ENCODE data around the gene STAM2.
"Not testable (repeated sequence)": the region's sequence is repeated elsewhere in the genome, so short reads cannot be mapped to it uniquely, and the experiment has no call there.

The STAM2 gene

DNA sequence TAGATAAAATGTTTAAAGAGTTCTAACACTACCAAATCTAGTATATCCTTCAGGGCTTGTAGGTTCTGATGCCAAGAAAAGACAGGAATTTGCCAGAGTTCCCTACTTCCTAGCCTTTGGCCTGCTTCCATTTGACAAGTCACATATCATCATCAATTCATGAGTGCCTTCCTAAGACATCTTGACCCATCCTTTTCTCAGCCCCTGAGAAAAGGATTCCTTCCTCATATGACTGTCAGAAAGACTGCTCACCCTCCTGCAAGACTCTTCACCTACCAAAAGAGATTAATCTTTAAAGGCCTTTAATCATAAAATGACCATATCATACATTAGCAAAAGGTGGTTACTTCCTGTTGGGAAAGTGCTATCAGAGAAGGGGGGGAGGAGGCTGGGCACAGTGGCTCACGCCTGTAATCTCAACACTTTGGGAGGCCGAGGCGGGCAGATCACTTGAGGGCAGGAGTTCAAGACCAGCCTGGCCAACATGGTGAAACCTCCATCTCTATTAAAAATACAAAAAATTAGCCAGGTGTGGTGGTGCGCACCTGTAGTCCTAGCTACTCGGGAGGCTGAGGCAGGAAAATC lies 3.3 kb downstream of the STAM2 start:
- not testable (repeated sequence) for DNase-seq (ENCODE audit: low read depth, low spot score)

DNA sequence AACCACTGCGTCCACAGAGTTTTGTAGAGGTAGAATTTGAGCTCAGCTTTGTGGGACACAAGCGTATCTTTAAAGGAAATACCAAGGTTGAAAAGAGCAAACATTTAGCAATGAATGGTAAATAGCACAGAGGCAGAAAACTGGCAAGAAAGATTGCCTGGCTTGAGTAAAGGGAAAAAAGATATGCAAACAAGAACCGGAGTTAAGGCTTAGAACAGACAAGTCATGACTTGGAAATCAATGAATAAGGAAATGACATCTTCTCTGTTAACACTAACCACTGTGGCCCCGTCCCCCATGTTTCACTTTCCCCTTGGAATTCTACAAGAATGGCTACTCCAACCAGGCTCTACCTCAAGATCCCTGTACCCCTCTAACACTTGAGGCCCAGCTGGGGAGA lies 3.8 kb downstream of the STAM2 start:
- no peak for DNase-seq (ENCODE audit: low read depth, low spot score)

DNA sequence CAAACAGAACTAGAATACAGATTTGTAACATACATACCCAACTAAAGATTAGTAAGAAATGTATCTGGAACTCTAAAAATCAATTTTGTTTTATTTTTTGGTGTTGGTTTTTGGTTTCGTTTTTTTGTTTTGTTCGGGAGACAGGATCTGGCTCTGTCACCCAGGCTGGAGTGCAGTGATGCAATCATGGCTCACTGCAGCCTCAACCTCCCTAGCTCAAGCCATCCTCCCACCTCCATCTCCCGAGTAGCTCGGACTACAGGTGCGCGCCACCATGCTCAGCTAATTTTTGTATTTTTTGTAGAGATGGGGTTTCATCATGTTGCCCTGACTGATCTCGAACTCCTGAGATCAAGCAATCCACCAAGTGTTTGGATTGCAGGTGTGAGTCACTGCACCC lies 6.4 kb downstream of the STAM2 start:
- DNase-seq (ENCODE audit: low read depth, low spot score), result not testable (repeated sequence)

DNA sequence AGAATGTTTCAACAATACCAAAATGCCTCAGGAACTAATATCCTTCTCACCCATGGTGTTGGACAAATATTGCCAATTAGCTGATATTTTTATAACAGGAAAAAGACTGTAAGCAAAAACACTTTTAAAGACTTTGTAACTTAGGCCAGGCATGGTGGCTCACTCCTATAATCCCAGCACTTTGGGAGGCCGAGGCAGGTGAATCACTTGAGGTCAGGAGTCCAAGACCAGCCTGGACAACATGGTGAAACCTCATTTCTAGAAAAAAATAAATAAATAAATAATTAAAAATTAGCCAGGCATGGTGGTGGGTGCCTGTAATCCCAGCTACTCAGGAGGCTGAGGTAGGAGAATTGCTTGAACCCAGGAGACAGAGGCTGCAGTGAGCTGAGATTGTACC lies 8.1 kb downstream of the STAM2 start:
- not testable (repeated sequence) for DNase-seq (ENCODE audit: low read depth, low spot score)

DNA sequence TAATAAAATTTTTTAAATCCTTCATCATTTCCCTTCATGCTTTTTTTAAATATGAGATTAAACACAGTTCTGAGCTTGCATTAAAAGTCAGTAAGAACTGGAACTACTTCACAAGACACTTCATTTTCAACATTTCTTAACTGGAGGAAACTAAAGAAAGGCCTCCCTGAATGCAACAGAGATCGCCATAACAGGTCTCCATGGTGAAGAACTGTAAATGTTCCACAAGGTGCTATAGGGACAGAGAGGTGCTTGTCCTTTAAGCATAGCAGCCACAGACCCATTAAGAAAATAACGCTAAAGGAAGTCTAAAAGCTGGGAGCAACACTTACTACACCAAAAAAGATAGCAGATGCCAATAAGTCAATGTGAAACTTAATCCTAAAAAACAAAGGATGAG lies 8.5 kb downstream of the STAM2 start:
- no peak for DNase-seq (ENCODE audit: low read depth, low spot score)

DNA sequence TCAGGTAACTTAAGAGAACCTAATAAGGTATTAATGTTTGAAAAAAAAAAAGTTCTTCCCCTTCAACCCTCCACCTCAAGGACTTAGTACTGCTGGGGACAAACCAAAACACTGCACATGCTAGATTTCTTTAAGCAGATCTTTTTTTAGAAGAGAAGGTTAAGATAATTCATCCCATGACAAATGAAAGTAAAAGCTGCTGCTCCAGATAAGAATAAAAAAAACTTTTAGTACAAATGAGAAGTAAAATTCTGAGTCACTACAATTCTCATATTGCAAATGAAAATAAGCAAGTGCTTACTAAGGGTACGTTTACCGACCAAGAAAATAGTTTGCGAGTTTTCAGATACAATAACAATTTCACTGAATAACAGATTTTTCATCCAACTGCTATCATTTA lies 8.9 kb downstream of the STAM2 start:
- no peak for DNase-seq (ENCODE audit: low read depth, low spot score)

DNA sequence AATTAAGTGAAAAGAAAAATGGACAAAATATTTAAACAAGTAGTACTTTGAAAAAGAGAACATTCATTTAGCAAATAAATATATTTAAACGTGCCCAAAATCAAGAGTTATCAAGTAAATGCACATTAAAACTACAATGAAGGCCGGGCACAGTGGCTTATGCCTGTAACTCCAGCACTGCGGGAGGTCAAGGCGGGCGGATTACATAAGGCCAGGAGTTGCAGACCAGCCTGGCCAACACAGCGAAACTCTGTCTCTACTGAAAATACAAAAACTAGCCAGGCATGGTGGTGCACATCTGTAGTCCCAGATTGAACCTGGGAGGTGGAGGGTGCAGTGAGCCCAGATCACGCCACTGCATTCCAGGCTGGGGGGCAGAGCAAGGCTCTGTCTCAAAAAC lies 9.8 kb downstream of the STAM2 start:
- no peak for DNase-seq (ENCODE audit: low read depth, low spot score)

DNA sequence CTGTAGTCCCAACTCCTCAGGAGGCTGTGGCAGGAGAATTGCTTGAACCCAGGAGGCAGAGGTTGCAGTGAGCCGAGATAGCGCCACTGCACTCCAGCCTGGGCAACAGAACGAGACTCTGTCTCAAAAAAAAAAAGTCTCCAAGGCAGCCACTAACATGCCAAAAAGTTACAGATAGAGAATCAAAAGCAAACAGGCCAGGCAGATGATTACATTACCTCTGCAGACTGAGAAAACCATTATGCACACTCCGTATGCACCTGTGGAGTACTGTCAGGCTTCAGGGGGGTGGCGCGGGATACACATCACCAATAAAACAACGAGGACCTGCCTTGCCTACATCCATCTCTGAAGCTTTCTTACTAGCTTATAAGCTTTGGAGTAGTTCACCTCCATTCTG lies 10.3 kb downstream of the STAM2 start:
- DNase-seq (ENCODE audit: low read depth, low spot score), result no peak

DNA sequence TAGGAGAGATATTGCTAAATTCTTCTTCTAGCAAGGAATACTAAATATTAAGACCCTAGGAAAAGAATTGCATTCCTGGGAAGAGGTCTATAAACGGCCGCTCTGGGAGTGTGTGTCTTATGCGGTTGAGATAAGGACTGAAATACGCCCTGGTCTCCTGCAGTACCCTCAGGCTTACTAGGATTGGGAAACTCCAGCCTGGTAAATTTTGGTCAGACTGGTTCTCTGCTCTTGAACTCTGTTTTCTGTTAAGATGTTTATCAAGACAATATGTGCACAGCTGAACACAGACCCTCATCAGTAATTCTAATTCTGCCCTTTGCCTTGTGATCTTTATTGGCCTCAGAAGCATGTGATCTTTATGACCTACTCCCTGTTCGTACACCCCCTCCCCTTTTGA lies 11.9 kb downstream of the STAM2 start:
- not testable (repeated sequence) for DNase-seq (ENCODE audit: low read depth, low spot score)

DNA sequence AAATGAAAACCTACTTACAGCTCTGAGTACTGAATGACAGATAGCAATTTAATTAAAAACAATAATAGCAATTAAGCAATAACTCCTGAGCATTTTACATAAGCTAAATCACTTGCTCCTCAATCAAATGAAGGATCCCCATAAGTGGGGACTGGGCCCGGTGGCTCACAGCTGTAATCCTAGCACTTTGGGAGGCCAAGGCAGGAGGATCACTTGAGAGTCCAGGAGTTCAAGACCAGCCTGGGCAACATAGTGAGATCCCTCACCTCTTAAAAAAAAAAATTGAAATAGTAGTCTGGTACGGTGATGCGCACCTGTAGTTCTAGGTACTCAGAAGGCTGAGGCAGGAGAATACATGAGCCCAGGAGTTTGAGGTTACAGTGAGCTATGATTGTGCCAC lies 13.4 kb downstream of the STAM2 start:
- no peak for DNase-seq (ENCODE audit: low read depth, low spot score)

DNA sequence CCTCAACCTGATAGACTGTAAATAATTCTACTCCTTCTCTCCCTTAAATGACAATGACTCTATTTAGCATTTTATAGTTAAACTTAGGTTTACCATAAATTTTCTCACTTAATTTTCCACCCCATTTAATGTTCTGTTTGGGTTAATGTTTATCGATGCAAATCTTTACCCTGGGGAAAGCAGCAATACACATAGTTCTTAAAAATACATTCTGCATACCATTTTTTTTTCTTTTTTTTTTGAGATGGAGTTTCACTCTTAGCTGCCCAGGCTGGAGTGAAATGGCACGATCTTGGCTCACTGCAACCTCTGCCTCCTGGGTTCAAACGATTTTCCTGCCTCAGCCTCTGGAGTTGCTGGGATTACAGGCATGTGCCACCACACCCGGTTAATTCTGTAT lies 14.0 kb downstream of the STAM2 start:
- no peak for DNase-seq (ENCODE audit: low read depth, low spot score)

DNA sequence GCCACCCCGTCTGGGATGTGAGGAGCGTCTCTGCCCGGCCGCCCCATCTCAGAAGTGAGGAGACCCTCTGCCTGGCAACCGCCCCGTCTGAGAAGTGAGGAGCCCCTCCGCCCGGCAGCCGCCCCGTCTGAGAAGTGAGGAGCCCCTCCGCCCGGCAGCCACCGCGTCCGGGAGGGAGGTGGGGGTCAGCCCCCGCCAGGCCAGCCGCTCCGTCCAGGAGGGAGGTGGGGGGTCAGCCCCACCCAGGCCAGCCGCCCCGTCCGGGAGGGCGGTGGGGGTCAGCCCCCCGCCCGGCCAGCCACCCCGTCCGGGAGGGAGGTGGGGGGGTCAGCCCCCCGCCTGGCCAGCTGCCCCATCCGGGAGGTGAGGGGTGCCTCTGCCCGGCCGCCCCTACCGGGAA lies 15.2 kb downstream of the STAM2 start:
- not testable (repeated sequence) for DNase-seq (ENCODE audit: low read depth, low spot score)

DNA sequence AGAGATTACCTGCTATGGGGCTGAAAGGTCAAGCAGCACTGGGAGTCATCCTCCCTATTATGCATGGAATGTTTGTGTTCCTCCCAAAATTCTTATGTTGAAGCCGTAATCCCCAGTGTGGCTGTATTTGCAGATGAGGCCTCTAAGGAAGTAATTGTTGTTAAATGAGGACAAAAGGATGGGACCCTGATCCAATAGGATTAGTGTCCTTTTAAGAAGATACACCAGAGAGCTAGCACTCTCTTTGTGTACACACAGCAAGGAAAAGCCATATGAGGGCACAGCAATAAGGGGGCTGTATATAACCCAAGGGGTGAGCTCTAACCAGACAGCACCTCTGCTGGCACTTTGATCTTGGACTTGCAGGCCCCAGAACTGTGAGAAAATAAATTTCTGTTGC lies 18.3 kb downstream of the STAM2 start:
- DNase-seq (ENCODE audit: low read depth, low spot score), result no peak

DNA sequence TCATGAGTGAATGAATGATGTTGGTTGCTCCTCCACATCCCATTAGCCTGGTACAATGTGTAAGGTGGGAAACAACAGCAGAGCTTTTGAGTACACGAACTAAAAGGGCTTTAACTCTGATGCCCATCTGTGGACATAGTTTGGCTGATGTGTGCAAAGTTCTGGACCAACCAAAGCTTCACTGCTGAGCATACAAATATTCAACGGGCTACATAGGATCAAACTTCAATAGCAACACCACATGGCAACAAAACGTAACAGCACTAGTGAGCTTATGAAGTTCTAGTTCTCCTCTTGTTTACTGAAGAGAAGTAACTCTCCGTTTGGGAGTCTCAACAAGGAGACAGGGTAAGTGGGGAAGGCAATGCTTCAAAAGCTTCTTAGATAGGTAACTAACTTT lies 20.4 kb downstream of the STAM2 start:
- DNase-seq (ENCODE audit: low read depth, low spot score), result no peak

DNA sequence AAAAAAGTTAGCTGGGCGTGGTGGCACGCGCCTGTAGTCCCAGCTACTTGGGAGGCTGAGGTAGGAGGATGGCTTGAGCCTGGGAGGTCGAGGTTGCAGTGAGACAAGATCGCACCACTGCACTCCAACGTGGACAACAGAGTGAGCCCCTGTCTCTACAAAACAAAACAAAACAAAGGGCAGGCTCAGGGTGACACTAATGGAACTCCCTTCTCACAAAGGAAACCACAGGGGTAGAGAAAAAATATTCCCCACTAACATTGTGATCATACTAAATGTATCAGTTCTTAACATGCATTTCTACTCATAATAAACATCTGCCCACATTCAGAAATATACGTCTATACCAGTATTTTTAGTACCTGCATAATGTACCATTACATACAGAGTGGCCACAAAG lies 21.1 kb downstream of the STAM2 start:
- no peak for DNase-seq (ENCODE audit: low read depth, low spot score)

DNA sequence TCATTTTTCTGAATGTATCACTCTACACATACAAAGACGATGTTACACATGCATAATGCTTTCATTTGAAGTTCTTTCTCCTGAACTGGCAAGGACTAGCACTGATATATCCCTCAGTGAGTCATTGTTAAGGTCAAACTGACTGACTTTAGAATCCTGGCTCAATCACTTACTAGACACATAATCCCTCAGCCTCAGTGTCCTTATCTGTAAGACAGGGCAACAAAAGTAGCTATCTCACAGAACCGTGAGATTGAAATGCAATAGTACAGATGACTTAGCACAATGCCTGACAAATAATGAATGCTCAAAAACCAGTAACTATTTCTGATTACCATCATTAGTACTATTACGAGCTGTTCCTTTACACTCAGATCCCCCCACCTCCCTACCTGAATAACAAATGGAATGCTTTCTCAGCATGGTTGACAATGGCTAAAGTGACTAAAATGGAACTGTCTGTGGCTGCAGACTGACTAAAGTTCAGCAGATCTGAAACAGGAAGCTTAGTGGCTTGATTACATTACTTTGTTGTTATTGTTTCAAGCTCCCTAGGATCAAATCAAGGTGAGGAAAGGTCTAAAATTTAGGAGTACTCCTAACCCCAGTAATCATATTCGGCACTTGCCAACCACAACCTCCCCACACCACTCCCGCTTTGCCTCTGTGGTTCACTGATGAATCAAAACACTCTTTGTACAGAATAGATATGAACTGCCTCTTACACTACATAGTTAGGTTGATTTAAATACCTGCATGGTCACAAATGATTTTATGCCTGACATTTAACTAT lies 40.9 kb downstream of the STAM2 start:
- DNase-seq (ENCODE audit: low read depth, low spot score), result no peak

DNA sequence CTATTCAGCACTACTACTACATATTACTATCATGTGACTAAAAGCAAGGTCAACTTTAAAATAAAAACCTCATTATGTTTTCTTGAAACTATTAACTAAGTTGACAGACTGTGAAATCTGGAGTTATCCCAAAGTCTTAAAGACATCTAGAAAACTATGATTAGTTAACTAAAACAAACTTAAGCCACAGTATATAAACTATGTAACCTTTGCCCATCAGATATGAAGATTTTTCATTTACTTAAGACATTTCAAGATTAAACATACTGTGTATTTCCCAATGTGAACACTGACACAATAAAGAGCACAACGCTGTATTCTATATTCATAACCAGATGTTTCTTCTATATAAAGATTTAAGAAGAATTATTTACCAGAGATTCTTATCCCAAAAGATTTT lies 43.3 kb downstream of the STAM2 start:
- no peak for DNase-seq (ENCODE audit: low read depth, low spot score)

DNA sequence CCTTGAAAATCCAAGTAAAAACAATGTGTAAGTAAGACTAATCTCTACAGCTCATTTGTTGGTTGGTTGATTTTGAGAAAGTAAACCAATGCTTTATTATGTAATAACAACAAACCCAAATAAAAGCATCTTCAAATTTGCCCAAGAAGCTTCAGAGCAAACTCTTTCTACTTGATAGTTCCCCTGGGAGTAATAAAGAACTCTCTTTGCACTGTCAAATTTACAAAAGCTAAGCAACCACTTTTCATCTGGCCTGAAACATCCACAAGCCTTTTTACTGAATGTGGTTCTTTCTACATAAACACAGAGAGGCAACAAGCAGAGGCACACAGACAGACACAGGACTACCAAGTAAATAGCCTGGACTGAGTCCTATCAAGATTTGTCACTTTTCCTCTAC lies 47.9 kb downstream of the STAM2 start:
- DNase-seq (ENCODE audit: low read depth, low spot score), result no peak

DNA sequence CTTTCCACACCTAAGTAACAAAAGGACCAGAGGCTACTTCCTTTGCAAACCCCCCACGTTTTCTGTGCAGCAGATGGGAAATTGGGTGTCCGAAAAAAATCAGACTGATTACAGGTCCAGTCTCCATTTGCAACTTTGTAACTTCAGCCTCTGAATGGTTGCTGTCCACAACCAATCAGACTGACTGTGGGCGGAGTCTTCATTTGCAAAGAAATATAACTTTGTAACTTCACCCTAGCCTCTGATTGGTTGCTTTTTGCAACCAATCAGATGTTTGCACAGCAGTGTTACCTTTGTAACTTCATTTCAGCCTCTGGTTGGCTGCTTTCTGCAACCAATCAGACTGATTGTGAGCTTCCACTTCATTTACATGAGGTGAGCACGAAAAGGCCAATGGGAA lies 48.9 kb downstream of the STAM2 start:
- no peak for DNase-seq (ENCODE audit: low read depth, low spot score)

DNA sequence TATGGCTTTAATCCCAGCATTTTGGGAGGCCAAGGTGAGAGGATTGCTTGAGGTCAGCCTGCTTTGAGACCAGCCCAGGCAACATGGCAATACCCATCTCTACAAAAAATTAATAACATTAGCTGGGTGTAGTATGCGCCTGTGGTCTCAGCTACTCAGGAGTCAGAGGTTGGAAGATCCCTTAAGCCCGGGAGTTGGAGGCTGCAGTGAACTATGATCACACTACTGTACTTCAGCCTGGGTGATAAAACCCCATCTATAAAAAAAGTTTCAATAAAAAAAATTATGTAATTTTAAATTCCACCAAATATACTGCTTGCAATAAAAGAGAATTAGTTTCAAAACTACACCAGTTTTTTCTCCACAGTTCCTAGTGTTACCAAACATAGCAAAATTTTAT lies 53.4 kb downstream of the STAM2 start:
- DNase-seq (ENCODE audit: low read depth, low spot score), result no peak

DNA sequence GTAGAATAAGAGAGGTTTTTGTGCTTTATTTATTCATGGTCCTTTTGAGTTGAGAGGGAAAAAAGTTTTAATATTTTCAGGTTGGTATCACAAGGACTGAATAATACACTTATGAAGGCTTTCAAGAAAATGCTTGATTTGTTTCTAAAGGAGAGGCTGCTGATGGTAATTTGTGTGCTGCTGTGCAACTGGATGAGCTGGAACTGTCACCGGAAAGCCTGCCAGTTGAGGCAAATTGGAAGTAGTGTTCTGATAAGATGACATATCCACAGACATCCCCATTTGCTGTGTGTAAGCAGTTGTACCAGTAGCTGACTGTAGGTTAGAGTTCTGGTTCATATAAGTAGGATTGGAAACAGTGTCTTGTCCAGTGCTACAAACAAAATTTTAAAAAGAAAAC lies 55.1 kb downstream of the STAM2 start:
- no peak for DNase-seq (ENCODE audit: low read depth, low spot score)

DNA sequence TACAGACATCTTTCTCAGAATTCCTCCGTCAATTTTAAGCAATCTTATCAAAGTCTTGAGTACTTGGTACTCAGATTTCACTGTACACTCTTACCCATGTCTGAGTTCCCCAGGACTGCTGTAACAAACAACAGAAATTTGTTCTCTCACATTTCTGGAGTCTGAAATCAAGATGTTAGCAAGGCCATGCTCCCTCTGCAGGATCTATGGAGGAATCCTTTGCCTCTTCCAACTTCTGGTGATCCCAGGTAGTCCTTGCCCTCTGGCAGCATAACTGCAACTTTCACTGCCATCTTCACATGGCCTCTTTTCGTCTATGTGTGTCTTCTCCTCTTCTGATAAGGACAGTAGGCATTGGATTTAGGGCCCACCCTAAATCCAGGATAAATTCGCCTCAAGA lies 59.6 kb downstream of the STAM2 start:
- no peak for DNase-seq (ENCODE audit: low read depth, low spot score)

DNA sequence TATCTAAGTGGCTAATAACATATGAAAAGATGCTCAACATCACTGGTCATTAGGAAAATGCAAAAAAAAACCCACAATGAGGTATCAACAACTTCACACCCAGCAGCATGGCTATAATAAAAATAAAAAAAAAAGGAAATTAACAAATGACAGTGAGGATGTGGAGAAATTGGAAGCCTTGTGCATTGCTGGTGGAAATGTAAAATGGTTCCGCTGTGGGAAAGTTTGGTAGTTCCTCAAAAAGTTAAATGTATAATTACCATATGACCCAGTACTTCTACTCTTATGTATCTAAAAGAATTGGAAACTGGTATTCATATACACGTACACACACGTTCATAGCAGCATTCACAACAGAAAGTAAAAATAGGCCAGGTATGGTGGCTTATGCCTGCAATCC lies 61.2 kb downstream of the STAM2 start:
- DNase-seq (ENCODE audit: low read depth, low spot score), result no peak

DNA sequence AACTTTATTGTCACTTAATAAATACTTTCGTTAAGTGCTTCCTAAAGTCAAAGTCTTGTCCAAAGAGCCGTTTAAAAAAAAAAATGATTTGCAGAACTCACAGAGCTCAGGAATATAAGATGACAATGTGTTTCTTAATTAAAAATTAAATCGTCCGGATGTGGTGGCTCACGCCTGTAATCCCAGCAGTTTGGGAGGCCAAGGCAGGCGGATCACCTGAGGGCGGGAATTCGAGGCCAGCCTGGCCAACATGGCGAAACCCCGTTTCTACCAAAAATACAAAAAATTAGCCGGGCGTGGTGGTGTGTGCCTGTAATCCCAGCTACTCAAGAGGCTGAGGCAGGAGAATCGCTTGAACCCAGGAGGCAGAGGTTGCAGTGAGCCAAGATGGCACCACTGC lies 68.4 kb downstream of the STAM2 start:
- DNase-seq (ENCODE audit: low read depth, low spot score), result not testable (repeated sequence)
